Measurements from ENCODE around the gene GPC3.

The GPC3 gene

DNA sequence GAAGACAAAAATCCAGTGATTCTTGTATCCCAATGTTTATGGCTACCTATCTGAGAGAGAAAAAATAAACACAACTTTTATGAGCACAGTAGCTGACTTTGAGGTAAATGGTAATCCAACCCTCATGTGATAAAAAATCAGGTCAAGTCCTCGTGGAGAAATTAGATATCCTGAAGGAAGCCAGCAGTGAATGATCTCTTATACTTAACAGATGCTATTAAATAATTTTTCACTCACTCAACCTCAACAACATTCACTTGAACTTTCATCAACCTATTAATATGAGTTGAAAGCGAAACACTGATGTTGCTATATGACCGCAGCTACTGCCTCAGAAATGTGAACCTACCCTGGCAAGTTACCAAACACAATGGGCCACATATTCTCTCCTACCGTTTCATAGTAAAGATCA lies 105.4 kb downstream of the GPC3 start:
- DNase-seq: no peak

DNA sequence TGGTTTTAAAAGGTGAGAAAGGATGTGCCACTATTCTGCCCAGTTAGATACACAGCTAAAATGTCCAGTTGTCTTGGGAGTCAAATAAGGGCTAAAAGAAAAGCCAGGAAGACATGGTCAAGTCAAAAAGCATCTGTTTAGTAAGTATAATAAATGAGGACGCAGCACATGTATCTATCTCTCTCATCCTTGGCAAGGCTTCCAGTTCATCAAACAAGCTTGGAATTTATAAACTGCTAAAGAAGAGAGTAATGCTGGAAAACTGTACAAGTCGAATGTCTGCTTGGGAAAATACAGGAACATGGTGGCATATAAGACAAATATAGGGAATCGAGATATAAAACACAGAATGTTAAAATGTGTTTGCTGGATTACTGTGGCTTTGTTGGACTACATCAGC lies 106.7 kb downstream of the GPC3 start:
- no peak for DNase-seq

DNA sequence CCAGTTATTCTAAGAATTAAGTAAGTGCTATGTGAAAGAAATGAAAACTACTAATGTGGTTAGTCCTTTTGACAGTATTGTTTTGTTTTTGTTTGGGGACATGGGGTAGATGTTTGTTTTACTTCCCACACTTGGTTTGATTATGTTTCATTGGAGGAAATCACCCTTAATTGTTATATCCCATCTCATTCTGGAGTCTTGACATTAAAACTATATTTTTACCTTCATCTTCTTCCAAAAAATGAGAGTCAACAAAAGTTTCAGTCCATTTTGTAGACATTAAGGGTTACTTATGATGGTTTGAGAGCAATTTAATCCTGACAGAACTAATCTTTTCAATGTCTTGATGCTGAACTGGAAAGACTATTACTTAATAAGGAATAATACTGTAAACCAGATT lies 108.7 kb downstream of the GPC3 start:
- DNase-seq: no peak

DNA sequence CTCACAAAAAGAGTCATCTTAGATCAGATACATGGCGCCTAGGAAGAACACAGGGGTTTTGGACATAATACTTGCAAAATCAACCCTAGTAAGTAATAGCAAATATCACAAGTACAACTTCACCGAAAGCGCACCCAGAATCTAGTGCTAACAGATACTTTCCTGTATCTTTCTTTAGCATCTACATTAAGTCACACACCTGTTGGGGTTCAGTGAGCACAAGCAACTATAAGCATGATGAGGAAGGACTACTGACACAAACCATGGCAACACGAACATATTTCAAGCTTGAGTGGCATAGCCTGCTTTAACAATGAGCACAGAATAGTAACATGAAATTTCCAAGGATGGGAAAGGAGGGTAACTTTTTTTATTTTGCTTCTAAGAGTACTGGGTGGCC lies 116.1 kb downstream of the GPC3 start:
- DNase-seq: no peak

DNA sequence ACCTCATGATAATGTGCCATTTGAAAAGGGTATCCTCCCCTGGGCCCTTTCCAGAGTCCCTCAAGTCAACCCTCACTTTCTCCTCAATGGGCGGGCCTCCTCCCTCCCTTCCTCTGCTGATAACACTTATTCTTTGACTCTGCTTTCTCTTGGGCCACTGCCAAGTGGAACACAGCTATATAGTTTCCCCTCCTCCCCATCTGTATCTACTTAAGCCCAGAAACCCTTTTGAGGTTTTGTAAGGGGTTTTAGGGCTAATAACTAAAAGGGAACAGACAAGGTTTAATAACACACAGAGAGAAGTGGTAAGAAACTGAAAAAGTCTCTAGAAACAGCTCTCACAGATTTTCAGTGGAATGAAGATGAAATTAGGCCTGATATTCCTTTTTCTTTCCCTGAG lies 116.7 kb downstream of the GPC3 start:
- DNase-seq: no peak

DNA sequence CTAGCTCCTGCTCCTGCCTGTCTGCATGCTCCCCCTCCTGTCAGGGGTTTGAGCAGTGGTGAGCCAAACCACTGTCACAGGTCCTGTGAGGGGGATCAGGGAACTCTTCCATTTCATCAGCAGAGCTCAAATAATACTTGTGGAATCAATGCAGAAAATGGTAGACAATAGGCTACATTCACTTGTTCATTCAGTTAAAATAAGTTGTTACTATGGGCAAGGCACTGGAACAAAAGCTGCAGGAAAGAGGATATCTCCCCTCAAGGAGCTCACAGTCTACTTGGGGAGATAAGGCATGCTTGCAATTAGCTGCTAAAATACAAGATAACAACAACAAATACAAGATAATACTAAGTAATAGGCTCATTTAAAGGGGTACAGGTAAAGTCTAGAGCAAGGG lies 117.1 kb downstream of the GPC3 start:
- no peak for DNase-seq

DNA sequence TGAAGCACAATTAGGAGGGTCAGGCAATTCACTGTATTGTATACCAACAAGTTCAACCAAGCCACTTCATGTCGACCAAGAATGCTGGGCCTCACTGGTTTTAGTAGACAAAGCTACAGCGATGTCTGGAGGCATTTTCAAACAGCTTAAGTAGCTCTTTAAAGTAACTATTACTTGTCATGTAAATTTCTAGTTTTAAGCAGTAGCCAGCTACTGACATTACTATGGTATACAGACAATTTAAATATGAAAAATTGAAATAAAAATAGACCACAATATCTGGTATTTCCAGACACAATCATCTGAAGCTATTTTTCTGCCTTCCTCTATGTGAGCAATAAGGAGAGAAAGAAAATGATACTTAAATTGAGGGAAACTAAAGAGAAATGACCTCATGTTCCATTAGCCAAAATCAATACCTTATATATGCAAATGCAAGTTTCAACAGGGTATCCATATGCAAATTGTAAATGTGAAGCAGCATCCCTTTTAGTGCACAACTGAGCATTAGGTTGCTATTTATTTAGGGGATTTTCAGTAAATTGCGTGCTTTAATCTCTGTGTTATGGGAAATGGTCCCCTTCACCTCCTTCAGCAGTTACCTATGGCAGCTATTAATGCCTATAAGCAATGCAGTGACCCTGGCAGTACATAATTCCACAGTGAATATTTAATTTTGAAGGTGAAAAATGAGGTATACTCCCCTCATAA lies 119.5 kb downstream of the GPC3 start:
- DNase-seq: no peak

DNA sequence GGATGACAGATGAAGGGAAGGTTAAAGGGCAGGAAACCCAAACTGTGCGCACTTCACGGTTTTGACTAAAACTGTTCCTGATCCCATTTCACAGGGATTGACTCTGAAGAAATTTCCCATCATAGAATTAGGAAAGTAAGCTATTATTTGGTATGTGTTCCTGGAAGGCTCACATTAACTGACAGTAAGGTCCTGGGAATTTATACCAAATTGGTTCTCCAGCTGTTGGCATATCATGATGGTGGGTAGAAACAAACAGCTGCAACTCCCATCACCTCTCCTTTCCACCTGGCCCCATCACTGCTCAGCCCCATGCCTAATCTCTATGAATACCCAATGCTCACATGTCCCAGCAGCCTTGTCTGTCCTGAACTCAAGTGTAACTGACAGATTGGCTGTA lies 121.2 kb downstream of the GPC3 start:
- no peak for DNase-seq

DNA sequence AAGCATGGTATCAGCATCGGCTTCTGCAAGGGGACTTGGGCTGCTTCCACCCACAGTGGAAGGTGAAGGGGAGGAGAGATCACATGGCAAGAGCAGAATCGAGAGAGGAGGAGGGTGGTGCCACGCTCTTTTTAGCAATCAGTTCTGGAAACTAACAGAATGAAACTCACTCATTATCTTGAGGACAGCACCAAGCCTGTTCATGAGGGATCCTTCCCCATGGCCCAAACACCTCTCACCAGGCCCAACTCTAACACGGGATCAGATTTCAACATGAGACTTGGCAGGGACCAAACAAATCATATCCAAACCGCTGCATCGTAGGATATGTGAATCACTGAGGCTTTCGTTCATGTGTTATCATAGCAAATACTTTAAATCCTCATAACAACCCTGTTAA lies 125.5 kb downstream of the GPC3 start:
- no peak for DNase-seq

DNA sequence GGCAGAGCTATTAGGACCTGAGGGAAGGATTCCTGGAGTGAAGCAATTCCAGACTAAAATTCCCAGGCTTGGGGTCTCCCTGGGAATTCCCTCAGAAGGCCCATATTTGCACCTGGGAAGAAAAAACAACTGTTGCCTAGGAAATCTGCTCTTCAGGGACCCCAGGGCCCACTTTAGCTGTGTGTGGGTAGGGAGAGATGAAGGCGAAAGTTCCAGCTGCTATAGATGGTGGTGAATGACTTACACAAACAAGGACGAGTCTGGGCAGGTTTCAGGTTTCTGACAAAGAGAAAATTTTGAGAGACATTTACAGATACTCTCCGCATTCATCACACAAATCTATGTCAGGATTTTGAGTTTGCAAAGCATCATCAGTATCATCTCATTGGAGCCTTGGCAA lies 126.1 kb downstream of the GPC3 start:
- DNase-seq: no peak

DNA sequence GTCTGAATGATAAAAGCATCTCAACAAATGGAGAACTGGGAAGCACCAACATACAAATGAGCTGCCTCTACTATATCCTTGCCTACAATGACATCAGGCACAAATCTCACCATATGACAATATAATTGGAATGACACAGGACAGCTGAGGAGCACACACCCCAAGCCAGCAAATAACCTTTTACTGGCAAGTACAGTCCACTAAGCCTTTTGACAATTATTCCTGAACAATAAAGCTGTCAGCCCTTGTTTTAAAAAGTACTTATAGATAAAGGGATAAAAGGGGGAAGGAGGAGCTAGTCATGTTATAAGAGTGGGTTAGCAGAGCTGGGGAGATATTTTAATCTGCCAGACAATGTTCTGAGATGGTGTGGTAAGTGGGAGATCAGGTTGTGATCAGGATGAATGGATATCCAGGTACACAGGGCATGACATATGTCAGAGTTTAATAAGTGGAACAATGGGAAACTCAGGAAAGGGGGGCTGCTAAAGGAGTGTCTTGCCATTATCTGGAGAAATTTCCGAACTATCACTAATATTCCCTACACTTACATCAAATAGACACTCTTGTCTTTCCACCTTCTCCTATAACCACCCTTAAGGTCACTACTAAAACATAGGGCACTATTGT lies 127.6 kb downstream of the GPC3 start:
- no peak for DNase-seq

DNA sequence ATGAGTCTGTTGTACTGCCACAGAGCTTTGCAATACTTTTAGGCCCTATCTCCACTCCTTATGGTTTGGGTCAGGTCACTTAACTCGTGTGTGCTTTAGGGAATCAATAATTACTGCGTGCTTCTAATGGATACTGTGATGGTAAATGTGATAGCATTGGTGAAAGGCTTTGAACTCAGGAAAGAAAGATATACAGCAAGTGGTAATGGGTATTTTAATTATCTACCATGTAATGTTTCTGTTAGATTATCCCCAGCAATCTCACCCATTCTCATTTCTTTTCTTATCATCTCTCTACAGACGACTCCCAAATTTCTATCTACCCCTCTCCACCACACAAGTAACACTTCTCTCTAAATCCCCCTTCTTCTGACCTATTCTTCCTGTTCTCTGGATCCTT lies 128.6 kb downstream of the GPC3 start:
- DNase-seq: no peak

DNA sequence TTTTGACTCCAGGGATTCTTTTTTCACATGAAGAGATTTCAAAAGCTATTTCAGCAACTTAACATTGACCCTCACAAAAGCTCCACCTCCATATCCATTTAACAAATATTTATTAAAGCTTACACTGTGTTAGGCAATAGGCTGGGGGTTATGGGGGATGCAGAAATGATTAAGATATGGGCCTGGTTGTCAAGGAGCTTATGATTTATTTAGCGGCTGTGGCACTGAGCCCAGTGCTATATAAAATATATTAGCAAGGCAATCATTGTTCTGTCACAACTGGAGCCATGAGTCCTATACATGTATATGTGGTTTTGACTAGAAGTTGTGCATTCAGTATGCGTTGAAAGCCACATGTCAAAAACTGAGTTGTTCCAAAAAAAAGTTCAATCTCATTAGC lies 131.1 kb downstream of the GPC3 start:
- no peak for DNase-seq

DNA sequence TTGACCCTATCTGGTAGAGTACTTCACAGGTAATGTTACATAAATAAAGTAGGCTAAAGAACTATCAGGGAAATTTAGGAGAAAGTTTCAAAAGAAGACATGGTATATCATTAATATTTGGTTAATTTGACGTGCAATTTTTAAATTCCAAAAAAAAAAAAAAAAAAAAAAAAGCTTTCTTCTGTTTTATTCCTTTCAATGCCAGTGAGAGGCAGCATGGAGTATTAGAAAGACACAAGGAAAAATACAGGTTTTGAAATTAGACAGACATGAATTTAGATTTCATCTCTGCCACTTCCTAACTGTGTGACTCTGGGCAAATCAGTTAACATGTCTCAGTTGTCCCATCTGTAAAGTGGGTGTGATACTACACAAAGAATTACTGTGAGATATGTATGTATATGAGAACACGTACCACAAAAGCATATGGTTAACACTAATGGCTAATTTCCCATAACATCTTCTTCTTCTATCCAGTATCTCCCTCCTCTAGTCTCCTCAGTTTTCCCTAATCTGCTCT lies 132.5 kb downstream of the GPC3 start:
- DNase-seq: no peak

DNA sequence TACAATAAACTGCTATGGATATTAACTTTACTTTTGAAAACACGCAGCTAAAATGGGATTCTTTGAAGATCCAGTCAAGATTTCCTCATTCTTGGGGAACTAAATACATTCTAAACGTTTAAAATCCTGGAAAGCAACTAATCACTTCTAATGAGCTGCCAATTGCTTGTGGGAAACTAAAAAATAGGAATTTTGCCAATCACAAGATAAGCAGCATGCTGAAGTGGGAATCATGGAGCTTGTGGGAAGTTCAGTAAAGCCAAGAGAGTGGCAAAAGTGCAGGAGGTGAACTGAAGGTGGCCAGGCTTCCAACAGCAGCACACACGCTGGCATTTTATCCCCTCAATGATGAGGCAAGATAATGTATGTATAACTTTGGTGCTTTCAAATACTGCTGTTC lies 133.0 kb downstream of the GPC3 start:
- DNase-seq: no peak

DNA sequence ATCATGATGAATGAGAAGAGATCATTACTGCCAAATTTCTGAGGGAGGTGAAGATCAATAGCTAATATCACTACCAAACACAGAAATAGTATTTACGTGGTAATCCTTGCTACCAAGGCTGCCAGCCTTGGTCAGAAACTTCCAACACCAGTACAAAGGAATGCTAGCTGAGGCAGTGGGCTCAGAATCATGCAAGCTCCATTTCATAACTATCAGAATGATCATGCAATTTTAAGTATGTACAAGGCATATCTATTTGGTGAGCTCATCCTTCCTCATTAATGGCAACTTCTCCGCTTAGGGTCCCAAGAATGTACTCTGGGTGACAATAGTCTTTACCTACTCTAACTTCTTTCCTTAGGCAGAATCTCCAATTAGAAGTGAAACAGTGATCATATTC lies 135.0 kb downstream of the GPC3 start:
- DNase-seq: no peak

DNA sequence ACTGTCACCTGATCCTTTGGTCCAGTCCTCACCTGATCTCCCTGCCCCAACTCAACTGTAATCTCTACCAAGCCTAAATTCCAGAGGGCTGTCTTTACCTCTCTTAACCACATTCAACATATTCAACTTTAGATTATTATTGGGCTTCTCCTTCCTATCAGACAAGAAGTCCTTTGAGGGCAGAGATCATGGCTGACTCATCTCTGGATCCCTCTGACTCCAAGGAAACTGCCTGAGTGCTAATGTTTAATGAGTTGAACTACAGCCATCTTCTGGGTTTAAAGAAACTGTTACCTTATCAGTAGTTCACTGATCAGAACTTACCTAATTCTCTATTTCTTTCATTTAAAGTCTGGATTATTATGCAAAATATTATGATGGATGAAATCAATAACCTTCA lies 135.7 kb downstream of the GPC3 start:
- DNase-seq: no peak

DNA sequence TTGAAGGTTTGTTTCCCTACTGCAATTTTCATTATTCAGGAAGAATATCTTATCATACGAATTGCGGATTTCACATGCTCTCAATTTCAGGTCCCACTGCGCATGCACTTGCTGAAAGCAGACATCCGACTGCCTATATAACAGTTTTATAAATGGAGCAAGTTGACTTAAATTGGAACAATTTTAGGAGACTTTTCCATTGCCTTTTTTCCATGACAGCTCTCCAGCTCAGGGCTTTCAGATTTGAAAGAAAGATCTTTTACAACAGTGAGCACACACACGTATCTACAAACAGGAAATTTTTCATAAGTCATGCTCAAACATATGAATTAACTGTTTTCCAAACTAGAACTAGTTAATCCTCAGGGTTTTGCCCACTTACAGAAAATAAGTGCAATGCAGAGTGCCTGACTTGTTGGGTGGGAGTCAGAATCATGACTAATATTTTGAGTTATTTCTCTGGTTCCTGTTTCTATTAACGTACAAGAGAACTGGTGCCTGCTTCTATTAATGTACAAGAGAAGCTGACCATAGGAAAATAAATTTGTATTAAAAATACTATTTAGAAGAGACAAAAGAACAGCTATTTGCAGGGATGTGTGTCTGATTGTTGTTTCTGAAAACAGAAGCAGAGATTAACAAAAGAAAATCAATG lies 137.9 kb downstream of the GPC3 start:
- DNase-seq: no peak

DNA sequence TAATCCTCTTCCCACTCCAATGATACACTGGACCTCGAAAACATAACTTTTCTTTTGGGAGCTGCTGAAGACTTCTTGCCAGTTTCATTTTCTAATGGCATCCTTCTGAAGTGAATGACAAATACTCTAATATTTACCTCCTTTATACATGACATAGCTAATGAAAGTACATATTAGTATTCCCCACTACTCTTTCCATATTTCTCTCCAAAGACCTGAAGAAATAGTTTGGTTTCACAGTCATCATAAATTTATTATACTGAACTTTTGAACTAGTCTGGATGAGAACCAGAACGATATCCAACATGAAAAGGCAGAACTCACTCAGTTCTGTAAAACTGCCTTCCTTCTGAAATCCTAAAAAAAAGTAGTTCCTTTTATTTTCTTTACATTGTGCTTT lies 139.1 kb downstream of the GPC3 start:
- DNase-seq: no peak

DNA sequence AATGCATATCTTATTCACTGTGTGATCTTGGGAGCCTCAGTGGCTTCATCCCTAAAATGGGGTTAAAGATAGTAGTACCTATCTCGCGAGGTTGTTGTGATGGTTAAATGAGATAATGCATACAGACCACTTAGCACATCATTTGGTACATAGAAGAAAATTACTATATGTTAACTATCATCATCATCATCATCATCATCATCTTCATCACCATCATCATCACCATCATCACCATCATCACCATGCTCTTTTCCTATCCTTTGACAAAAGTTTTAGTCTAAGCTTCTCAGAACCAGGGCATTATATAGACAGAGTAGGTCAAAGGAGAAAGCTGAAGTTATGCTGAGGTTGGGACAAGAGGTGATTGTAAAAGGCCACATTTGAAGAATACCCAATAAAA lies 145.0 kb downstream of the GPC3 start:
- no peak for DNase-seq

DNA sequence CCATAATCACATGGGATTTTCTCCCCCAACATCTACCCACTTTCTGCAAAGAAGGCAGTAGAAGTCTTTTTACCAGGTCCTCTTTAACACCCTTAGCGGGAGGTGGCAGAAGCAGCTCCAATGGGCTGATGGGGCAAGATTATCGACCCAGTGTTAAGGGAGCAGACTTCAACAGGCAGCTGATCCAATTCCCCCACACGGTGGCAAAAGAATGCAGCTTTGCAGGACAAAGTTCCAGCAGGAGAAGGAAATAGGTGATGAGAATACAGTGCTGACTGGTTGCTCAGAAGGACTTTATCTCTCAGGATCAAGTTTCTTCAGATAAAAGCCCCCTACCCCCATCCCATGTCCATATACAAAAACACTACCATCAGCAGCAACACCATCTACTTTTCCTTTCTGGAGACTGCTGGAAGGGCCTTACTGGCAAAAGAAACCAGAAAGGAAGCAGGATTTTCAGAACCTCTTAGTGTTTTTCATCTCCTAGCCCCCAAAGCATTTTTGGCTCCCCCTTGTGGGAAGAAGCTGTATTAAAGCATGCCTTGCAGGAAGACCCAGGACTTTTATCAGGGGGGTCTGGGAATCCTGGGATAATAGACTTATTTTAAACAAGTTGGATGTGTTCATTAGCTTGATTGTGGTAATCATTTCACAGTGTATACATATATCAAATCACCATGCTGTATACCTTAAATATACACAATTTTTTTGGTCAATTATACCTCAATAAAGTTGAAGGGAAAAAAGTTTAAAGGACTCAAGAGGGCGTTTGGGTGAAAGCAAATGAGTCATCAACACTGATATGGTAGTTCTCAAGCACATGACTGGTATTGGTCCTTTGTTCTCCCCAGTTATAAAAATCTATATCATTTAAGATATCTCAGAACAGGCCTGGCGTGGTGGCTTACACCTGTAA lies 146.4 kb downstream of the GPC3 start:
- DNase-seq: peak; percentile 7

DNA sequence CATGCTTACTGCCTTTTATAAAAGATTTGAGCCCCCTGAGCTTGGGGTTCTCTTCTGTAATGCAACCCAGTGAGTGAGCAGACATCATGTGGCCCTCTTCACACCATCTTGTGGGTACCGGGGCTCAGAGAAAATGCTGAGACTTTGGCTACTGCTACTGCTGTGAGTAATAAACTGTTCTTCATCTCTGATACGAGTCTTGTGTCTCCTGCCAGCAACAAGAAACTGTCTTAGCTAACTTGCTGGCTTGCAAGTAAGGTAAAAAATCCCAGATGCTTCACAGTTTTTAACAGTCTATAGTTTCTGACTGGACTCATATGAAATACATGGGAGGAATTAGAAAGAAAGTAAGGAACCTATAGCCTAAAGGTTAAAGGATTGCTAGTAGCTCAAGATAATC lies 148.3 kb downstream of the GPC3 start:
- no peak for DNase-seq

DNA sequence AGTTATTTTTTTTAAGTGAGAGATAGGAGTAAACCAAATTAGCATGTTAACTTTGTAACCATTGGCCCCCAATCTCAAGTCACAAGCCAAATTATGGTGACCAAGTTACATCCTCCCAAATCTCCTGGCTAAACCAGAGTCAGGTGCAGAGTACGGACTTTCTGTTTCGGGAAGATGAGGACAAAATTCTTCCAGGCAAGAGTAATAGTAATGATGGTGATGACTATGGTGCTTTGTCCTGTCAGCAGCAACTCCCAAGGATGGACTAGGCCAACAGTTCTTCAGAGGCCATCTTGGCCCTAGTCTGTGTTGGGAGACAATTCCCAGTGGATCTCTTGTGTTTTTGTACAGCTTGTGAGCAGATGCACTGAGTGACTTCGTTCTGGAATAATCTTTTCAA lies 148.8 kb downstream of the GPC3 start:
- no peak for DNase-seq
